Kidney capillary endothelial cell (primary cell): Measurements from ENCODE around the gene PREP.

Experiments
- DNase-seq: peaks from one replicate; pipeline ENCODE4 v3.0.0-alpha.2; 2018; ENCODE audit warnings: low spot score

Gene PREP

DNA sequence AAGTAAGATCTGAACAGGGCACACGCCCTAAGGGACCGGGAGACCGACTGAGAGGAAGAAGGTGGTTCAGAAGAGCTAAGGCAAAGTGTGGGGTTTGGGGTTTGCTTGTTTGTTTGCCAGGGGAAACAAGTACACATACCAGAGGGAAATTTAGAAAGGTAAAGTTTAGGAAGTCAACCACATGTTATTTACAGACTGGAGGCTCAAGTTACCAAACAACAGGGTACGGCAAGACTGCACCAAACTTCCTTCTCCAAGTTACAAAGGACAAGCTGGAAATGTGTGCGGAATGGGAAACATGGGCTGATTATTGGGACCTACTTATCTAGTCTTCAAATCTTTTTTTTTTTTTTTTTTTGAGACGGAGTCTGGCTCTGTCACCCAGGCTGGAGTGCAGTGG is 11.2 kb downstream of the PREP start:
- DNase-seq = no peak

GRCh38 chr6:105389543-105389942 is 13.3 kb downstream of the PREP start:
- no peak for DNase-seq

- DNase-seq = no peak
These were observed 14.5 kb downstream of the PREP start for GRCh38 chr6:105388392-105388791.

DNA sequence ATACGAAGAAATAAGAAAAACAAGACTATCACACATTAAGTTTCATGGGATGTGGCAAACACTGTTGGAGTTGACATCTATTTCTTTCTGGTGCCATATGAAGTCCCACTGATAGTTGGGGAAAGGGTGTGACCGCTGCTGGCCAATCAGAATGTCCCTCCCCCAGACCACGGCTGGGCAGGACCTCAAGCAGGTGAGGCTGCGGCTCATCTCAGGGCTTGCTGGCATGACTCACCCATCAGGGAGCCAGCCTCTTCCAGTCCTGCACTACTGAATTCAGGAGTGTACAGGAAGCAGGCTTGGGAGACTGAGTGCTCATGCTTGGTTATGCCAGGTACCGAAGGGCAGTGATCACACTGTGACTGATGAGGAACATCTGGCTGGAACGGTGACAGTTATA is 18.9 kb downstream of the PREP start:
- no peak for DNase-seq

DNA sequence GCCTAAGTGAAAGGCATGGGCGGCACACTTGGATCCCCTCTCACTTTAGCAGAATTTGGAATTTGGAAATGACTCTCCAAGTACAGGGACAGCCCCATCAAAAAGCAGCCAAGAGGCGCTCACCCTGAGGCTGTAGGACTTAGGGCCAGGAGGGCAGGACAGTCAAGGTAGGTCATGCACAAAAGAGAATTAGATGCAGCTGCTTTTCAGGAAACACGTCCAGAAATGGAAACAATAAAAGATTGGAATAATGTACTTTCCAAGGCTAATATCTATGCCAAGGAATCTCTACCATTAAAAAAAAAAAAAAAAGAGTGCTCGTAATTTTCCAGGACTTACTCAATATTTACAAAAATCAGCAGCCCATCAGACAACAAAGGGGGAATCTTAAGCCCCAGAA is 19.9 kb downstream of the PREP start:
- DNase-seq = no peak

GRCh38 chr6:105382496-105382895 is 20.4 kb downstream of the PREP start:
- no peak for DNase-seq

DNA sequence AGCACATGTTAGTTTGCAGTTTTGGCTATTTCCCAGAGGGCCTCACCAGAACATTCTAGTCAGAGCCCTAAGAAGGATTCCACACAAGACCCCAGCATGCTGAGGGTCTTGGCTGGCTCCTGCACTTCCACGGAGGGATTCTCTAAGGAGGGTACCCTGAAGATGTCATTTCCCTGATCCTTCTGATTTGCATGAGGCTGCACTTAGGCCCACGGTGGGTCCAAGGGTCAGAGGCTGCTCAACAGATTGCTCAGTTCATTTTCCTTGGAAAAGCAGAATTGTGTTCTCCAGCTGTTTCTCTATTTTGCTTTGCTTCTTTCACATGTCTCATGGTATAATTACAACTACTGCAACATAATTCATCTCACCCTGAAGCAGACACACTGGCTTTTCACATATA is 22.2 kb downstream of the PREP start:
- DNase-seq = no peak

- no peak for DNase-seq
These were observed 27.1 kb downstream of the PREP start for GRCh38 chr6:105375797-105376196.

- no peak for DNase-seq
These were observed 28.9 kb downstream of the PREP start for GRCh38 chr6:105374010-105374420.

- no peak for DNase-seq
These were observed 29.4 kb downstream of the PREP start for GRCh38 chr6:105373481-105373880.

- no peak for DNase-seq
These were observed 30.1 kb downstream of the PREP start for GRCh38 chr6:105372849-105373182.

DNA sequence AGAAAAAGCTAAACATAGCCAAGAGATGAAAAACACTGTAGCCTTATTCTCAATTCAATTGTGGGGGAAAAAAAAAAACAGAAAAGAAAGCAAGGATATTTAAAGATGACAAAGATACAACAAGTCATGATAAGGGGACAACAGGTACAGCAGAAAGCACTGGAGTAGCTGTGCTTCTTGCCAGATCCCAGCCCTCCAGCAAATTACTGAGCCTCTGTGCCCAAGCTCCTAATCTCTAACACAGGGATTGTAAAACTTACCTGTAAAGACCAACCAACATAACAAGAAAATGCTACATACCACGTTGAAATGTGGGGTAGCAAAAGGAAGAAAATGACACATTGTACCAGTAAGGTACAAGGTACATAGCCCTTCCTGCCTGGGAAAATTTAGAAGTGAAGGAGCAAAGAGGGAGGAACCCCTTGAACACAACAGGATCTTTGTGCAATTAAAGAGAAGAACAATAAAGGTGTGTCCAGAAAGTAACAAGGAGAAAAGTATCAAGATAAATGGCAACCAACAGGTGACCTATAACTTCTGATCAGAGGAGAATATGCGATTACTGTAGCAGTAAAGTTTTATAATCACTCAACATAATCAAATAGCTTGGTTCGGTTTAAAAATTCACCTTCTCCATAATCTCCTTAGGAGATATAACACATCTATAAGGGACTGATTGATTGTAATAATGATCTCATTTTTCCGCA is 30.6 kb downstream of the PREP start:
- DNase-seq = no peak

- no peak for DNase-seq
These were observed 32.5 kb downstream of the PREP start for GRCh38 chr6:105370351-105370750.

DNA sequence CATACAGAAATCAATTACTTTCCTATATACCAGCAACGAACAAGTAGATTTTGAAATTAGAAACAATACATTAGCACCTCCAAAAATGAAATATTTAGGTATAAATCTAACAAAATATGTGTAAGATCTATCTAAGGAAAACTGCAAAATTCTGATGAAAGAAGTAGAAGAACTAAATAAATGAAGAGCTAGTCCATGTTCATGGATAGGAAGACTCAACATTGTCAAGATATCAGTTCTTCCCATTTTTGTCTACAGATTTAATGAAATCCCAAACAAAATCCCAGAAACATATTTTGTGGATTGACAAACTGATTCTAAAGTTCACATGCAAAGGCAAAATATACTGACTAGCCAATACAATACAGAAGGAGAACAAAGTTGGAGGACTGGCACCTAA is 33.7 kb downstream of the PREP start:
- no peak for DNase-seq

DNA sequence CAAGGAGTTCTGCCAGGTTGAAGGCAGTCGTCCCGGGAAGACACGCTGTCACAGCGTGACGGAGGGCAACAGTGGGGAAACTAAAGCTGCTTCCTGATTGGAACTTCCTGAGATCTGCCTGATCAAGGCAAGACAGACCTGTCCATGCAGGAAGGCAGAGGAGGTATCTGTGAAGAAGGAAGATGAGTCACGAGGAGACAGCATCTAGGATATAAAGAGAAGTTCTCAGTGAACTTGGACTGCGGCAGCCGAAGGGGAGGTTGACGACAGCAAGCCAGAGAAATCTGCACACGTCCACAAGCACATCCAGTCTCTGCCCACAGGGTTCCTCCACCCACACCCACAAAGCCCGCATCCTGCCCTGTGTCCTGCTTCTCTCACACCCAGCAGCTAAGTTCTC is 38.6 kb downstream of the PREP start:
- DNase-seq = peak; percentile 56

DNA sequence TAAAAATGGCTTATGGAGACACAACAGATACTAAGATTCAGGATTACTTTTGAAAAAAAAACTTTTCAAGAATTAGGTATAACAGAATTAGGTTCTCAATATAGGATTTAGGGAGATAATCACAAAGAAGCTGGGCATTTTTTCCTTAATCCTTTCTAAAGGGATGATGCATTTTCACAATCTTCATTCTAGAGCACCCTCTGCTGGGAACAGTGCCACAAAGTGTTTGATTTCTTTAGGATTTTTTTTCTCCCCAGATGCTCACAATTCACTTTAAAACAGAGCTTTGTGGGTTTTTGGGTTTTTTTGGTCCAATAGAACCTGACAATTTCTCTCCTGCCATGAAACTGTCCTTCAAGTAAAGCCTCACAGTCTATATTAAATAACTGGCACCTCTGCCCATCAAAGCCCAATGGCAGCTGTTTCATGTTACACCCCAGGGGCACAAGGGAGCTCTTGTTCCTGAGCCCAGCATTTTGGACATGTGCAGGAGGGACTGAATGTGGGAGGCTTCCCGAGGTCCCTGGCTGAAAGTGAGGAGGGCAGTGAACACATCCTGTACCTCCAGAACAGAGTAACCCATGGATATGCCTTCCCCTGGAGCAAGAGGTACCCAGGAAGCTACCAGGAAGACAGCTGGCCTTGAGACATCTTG is 39.7 kb downstream of the PREP start:
- peak; percentile 16 for DNase-seq

DNA sequence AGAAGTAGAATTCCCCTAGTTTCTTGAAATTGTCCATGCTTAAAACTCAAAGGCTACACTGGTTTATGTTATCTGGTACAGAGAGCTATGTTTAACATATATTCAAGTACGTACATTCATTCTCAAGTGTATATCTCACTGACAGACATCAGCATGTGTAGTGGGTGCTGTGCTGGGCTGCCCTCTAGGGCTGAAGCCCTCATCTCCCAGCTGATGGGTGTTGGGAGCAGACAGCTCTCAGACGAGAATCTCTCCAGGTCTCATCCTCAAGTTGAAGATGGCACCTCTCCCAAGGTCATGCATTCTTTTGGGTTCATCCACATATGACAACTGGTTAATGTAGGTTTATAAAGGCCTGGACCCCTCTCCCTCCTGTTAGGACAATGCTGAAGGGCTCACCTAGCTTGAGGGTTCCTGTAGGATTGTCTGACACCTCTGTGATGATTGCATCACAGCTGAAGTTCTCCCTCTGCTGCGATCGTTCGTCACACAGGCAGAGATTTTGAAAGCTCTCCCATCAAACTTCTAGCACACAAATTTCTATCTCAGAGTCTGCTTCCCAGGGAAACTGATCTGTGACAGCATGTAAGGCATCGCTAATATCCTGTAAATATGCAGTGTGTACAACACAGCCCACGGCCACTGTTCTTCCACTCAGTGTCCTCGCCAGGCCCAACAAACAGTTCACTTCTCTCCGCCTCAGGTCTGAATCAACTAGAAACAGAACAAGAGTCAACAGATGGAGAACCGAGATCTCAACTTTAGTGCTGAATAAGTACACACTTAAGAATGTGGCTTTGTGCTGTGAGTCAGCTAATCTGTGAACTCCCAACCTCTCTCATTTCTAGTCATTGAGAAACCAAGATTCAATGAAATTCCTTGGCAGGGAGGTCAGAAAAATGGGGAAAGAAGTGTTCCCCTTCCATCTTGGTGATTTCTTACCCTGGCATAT is 43.2 kb downstream of the PREP start:
- no peak for DNase-seq

DNA sequence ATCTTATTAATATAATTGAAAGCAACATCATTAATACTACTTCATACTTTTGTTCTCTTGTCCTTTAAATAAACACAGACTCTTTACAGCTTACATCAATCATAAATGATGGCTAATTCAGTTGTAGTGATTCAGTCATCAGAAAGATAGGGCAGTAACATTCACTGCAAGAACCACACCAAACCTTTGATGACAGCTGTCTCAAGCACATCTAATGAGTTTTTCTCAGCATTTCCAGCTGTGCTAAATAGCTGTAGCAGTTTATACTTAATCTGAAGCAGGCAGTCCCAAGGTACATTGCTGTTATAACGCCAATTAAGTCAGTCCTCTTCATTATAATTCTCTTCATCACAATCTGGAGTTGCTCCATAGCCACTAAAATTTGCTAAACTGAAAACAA is 45.7 kb downstream of the PREP start:
- DNase-seq = no peak

DNA sequence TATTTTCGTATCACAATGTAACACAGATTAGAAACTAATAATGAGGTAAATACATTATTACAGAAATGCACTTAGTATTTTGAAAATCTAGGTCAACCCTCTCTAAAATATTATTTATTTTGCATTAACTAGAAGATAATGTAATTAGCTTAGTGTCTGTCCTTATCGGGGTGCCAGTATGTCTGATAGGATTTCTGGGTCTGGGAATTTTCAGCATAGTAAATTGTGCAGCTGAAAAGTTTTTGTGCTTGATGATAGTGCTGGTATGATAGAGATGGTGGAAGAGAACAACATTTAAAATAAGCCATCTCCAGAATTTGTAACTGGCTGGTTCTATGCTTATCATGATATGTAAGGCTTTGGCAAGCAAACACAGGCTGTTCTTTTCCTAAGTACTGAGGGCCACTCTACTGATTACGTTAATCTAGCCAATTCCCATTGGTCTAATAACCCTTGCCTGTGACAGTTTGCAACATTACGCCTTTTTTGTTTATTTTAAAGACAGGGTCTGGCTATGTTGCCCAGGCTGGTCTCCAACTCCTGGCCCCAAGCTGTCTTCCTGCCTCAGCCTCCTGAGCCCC is 50.8 kb downstream of the PREP start:
- no peak for DNase-seq

DNA sequence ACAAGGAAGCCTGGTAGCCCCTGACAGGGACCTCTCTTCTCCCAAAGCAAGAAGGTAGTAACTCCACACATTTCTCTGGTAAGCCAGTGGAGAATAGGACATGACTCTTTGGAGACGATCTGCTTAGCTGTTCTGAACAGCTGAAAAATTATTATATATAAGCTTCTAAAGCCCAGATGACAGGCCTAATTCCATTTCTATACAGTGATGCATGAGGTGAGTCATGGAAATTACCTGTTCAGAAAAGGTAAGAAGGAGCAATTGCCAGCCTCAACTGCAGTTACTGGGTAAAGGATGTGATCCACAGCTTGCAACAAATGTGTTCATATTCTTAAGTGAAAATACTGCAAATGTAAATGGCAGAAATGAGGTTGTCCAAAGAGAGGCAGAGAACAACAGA is 54.0 kb downstream of the PREP start:
- DNase-seq = no peak

GRCh38 chr6:105346052-105346451 is 56.8 kb downstream of the PREP start:
- DNase-seq = peak; percentile 33

- no peak for DNase-seq
These were observed 57.4 kb downstream of the PREP start for GRCh38 chr6:105345506-105345905.
